Measurements from ENCODE around the gene SRGAP2B. TPM values are rescaled to one million over a fixed set of nuclear protein-coding genes. Genes with fewer than 3 reads are reported as not detected.
"Not testable (repeated sequence)": the region's sequence is repeated elsewhere in the genome, so short reads cannot be mapped to it uniquely, and the experiment has no call there.

The SRGAP2B gene
- polyA plus RNA-seq, 1 donor: 12.4 TPM

GRCh38 chr1:145122344-145123061 lies 27.4 kb upstream of the SRGAP2B start:
- H3K36me3 ChIP-seq (ENCODE audit: control insufficient read depth, insufficient read depth, low read length); H3K9me3 ChIP-seq (ENCODE audit: control insufficient read depth, low read depth, low read length); H3K27ac ChIP-seq (ENCODE audit: low read length); DNase-seq; H3K4me1 ChIP-seq (ENCODE audit: control insufficient read depth, insufficient read depth, low read length); H3K4me3 ChIP-seq (ENCODE audit: low read length); H3K27me3 ChIP-seq (ENCODE audit: control insufficient read depth, insufficient read depth, low read length): not testable (repeated sequence)
- WGBS (ENCODE audit: insufficient coverage, low lambda C conversion rate): no CpG with 5 or more reads among the region's 7 CpGs

GRCh38 chr1:145119842-145120241 lies 24.7 kb upstream of the SRGAP2B start:
- not testable (repeated sequence) for H3K36me3 ChIP-seq (ENCODE audit: control insufficient read depth, insufficient read depth, low read length); H3K27ac ChIP-seq (ENCODE audit: low read length); H3K4me3 ChIP-seq (ENCODE audit: low read length); H3K9me3 ChIP-seq (ENCODE audit: control insufficient read depth, low read depth, low read length); H3K27me3 ChIP-seq (ENCODE audit: control insufficient read depth, insufficient read depth, low read length); DNase-seq; H3K4me1 ChIP-seq (ENCODE audit: control insufficient read depth, insufficient read depth, low read length)
- no CpG with 5 or more reads among the region's 3 CpGs for WGBS (ENCODE audit: insufficient coverage, low lambda C conversion rate)

- H3K9me3 ChIP-seq (ENCODE audit: control insufficient read depth, low read depth, low read length); H3K36me3 ChIP-seq (ENCODE audit: control insufficient read depth, insufficient read depth, low read length): not testable (repeated sequence)
- no CpG with 5 or more reads among the region's 6 CpGs for WGBS (ENCODE audit: insufficient coverage, low lambda C conversion rate)
Observed at GRCh38 chr1:145115587-145116493, 20.7 kb upstream of the SRGAP2B start.

GRCh38 chr1:145114560-145115057 lies 19.5 kb upstream of the SRGAP2B start:
- no CpG with 5 or more reads among the region's 1 CpG for WGBS (ENCODE audit: insufficient coverage, low lambda C conversion rate)
- H3K4me3 ChIP-seq (ENCODE audit: low read length); DNase-seq; H3K36me3 ChIP-seq (ENCODE audit: control insufficient read depth, insufficient read depth, low read length); H3K4me1 ChIP-seq (ENCODE audit: control insufficient read depth, insufficient read depth, low read length); H3K9me3 ChIP-seq (ENCODE audit: control insufficient read depth, low read depth, low read length); H3K27me3 ChIP-seq (ENCODE audit: control insufficient read depth, insufficient read depth, low read length); H3K27ac ChIP-seq (ENCODE audit: low read length): not testable (repeated sequence)

More at GRCh38 chr1:145115587-145116493, 20.7 kb upstream of the SRGAP2B start:
- not testable (repeated sequence) for H3K4me1 ChIP-seq (ENCODE audit: control insufficient read depth, insufficient read depth, low read length); H3K27ac ChIP-seq (ENCODE audit: low read length); DNase-seq; H3K27me3 ChIP-seq (ENCODE audit: control insufficient read depth, insufficient read depth, low read length); H3K4me3 ChIP-seq (ENCODE audit: low read length)

- not testable (repeated sequence) for H3K27me3 ChIP-seq (ENCODE audit: control insufficient read depth, insufficient read depth, low read length); DNase-seq; H3K4me3 ChIP-seq (ENCODE audit: low read length); H3K36me3 ChIP-seq (ENCODE audit: control insufficient read depth, insufficient read depth, low read length); H3K4me1 ChIP-seq (ENCODE audit: control insufficient read depth, insufficient read depth, low read length); H3K9me3 ChIP-seq (ENCODE audit: control insufficient read depth, low read depth, low read length); H3K27ac ChIP-seq (ENCODE audit: low read length)
- no CpG with 5 or more reads among the region's 3 CpGs for WGBS (ENCODE audit: insufficient coverage, low lambda C conversion rate)
Observed at GRCh38 chr1:145112703-145113102, 17.6 kb upstream of the SRGAP2B start.

- H3K9me3 ChIP-seq (ENCODE audit: control insufficient read depth, low read depth, low read length); H3K36me3 ChIP-seq (ENCODE audit: control insufficient read depth, insufficient read depth, low read length); H3K4me3 ChIP-seq (ENCODE audit: low read length); H3K4me1 ChIP-seq (ENCODE audit: control insufficient read depth, insufficient read depth, low read length); DNase-seq; H3K27me3 ChIP-seq (ENCODE audit: control insufficient read depth, insufficient read depth, low read length); H3K27ac ChIP-seq (ENCODE audit: low read length): not testable (repeated sequence)
- no CpG with 5 or more reads among the region's 3 CpGs for WGBS (ENCODE audit: insufficient coverage, low lambda C conversion rate)
Observed at GRCh38 chr1:145111674-145112073, 16.5 kb upstream of the SRGAP2B start.

GRCh38 chr1:145103294-145103693 lies 8.2 kb upstream of the SRGAP2B start:
- H3K9me3 ChIP-seq (ENCODE audit: control insufficient read depth, low read depth, low read length); H3K4me3 ChIP-seq (ENCODE audit: low read length); H3K27ac ChIP-seq (ENCODE audit: low read length); H3K4me1 ChIP-seq (ENCODE audit: control insufficient read depth, insufficient read depth, low read length); DNase-seq; H3K36me3 ChIP-seq (ENCODE audit: control insufficient read depth, insufficient read depth, low read length); H3K27me3 ChIP-seq (ENCODE audit: control insufficient read depth, insufficient read depth, low read length): not testable (repeated sequence)
- no CpG with 5 or more reads among the region's 2 CpGs for WGBS (ENCODE audit: insufficient coverage, low lambda C conversion rate)

- not testable (repeated sequence) for H3K9me3 ChIP-seq (ENCODE audit: control insufficient read depth, low read depth, low read length); H3K4me3 ChIP-seq (ENCODE audit: low read length); DNase-seq; H3K27ac ChIP-seq (ENCODE audit: low read length); H3K4me1 ChIP-seq (ENCODE audit: control insufficient read depth, insufficient read depth, low read length); H3K27me3 ChIP-seq (ENCODE audit: control insufficient read depth, insufficient read depth, low read length); H3K36me3 ChIP-seq (ENCODE audit: control insufficient read depth, insufficient read depth, low read length)
- WGBS (ENCODE audit: insufficient coverage, low lambda C conversion rate): no CpG with 5 or more reads among the region's 1 CpG
Observed at GRCh38 chr1:145101725-145102124, 6.6 kb upstream of the SRGAP2B start.

- H3K4me1 ChIP-seq (ENCODE audit: control insufficient read depth, insufficient read depth, low read length); DNase-seq; H3K27me3 ChIP-seq (ENCODE audit: control insufficient read depth, insufficient read depth, low read length); H3K9me3 ChIP-seq (ENCODE audit: control insufficient read depth, low read depth, low read length); H3K36me3 ChIP-seq (ENCODE audit: control insufficient read depth, insufficient read depth, low read length); H3K27ac ChIP-seq (ENCODE audit: low read length): not testable (repeated sequence)
- peak overlapping the region; percentile 31 for H3K4me3 ChIP-seq (ENCODE audit: low read length)
- WGBS (ENCODE audit: insufficient coverage, low lambda C conversion rate): no CpG with 5 or more reads among the region's 46 CpGs
Observed at GRCh38 chr1:145094655-145095211, 395 bp downstream of the SRGAP2B start.

- no CpG with 5 or more reads among the region's 47 CpGs for WGBS (ENCODE audit: insufficient coverage, low lambda C conversion rate)
- DNase-seq: peak; percentile 9 to 14
- not testable (repeated sequence) for H3K27me3 ChIP-seq (ENCODE audit: control insufficient read depth, insufficient read depth, low read length); H3K36me3 ChIP-seq (ENCODE audit: control insufficient read depth, insufficient read depth, low read length); H3K9me3 ChIP-seq (ENCODE audit: control insufficient read depth, low read depth, low read length); H3K27ac ChIP-seq (ENCODE audit: low read length); H3K4me1 ChIP-seq (ENCODE audit: control insufficient read depth, insufficient read depth, low read length)
- peak overlapping the region; percentile 13 for H3K4me3 ChIP-seq (ENCODE audit: low read length)
Observed at GRCh38 chr1:145093517-145094149, 1.5 kb downstream of the SRGAP2B start.
